ENCODE measurements around the gene ENO4.

The ENO4 gene, protein sequence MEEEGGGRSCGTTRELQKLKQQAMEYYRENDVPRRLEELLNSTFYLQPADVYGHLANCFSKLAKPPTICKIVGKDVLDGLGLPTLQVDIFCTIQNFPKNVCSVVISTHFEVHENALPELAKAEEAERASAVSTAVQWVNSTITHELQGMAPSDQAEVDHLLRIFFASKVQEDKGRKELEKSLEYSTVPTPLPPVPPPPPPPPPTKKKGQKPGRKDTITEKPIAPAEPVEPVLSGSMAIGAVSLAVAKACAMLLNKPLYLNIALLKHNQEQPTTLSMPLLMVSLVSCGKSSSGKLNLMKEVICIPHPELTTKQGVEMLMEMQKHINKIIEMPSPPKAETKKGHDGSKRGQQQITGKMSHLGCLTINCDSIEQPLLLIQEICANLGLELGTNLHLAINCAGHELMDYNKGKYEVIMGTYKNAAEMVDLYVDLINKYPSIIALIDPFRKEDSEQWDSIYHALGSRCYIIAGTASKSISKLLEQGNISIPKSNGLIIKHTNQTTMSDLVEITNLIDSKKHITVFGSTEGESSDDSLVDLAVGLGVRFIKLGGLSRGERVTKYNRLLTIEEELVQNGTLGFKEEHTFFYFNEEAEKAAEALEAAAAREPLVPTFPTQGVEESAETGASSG

GRCh38 chr10:116849248-116850057 is at the start of gene ENO4:
TSS of gene ENO4 (plus strand) at chr10:116849499. CDS start at chr10:116849567, 68 bp downstream.
- no peak for DNase-seq (ENCODE audit: low read depth in 2 of 2, low spot score in 1 of 2)

DNA sequence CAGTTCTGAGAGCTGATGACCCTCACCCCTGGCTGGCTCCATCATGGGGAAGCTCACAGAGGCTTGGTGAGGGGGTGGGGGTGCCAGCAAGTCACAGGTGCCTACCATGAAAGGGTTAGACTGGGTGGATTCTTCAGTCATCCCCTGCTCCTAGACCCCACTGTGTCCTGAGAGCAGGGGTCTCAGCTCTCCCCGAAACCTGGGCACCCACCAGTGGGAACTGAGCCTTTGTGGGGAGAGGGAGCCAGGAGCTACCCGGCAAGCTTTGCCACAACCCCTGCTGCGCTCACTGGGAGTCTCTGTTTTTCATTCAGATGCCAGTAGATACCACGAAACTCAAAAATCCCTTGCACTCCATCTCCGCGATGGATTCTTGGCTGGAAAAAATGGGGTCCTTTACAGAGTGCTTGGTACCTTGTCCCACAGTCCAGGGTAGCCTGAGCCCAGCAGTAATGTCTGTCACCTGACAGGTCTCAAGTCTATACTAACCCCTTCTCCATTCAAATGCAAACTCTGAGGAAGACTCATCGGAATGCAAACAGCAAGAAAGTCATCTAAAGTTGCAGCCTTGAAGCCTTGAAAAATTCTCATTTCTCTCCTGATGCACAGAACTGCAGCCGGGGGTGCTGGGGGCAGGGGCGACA is 48.9 kb upstream of the ENO4 start:
- DNase-seq (ENCODE audit: low read depth in 2 of 2, low spot score in 1 of 2) = no peak

DNA sequence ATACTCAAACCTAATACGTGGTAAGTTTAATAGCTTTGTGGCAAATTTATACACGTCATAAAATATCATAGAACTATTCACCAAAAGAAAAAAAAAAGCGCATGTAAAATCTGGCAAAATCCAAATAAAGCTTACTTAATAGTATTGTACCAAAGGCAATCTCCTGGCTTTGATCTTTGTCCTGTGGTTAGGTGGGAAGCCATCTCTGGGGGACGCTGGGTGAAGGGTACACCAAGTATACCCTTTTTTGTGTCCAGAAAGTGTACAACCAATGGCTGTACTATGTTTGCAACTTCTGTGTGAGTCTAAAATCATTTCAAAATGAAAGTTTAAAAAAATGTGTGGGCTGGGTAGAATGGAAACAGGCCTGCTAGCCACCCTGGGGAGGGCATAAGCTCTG is 47.6 kb upstream of the ENO4 start:
- DNase-seq (ENCODE audit: low read depth in 2 of 2, low spot score in 1 of 2) = no peak

- DNase-seq (ENCODE audit: low read depth in 2 of 2, low spot score in 1 of 2) = no peak
These were observed 46.8 kb upstream of the ENO4 start for GRCh38 chr10:116802474-116802873.

GRCh38 chr10:116802876-116803275 is 46.4 kb upstream of the ENO4 start:
- no peak for DNase-seq (ENCODE audit: low read depth in 2 of 2, low spot score in 1 of 2)

- DNase-seq (ENCODE audit: low read depth in 2 of 2, low spot score in 1 of 2) = no peak
These were observed 45.6 kb upstream of the ENO4 start for GRCh38 chr10:116803451-116804249.

DNA sequence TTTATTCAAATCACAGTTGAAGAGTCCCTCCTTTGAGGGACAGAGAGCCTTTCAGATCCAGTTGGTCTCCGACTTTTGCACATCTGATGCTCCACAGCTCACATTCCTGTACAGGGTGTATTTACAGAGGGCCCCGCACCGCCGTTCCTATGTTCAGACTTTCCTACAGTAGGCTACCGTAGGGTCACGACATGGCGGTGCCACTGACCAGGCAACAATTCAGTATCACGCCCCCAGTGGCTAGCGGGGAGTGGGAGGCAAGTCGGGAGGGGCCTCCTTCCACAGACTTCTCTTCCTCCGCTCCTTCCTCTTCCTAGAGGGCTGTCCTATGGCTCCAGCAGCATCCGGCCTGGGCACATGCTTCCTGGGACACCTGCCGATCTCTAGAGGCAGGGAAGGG is 40.6 kb upstream of the ENO4 start:
- no peak for DNase-seq (ENCODE audit: low read depth in 2 of 2, low spot score in 1 of 2)

DNA sequence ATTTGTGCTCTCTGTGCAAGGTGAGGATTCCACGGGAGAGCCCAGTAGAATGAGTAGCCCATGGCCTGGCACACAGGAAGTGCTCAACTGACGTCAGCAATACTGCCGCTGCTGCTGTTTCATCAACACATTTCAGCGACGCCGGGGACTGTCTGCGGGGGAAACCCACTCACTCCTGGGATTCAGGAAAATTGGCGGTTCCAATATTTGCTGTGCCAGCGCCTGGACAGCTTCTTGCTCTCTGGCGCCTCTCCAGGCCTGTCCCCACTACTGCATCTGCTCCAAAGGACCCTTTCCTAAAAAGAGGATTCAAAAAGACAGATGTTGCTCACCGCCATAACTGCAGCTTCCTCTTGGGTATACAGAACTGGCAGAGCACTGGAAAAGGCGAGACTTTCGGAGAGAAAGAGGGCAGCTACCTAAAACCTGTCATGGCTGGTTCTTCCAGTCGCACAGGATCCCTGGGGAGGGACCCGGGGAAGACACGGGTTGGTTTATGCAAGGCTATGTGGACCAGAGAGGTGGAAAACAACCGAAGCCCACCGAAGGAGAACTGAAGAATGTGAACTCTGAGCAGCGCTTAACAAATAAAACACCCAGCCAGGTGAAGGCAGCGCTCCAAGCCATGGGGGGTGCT is 39.7 kb upstream of the ENO4 start:
- no peak for DNase-seq (ENCODE audit: low read depth in 2 of 2, low spot score in 1 of 2)

- no peak for DNase-seq (ENCODE audit: low read depth in 2 of 2, low spot score in 1 of 2)
These were observed 39.2 kb upstream of the ENO4 start for GRCh38 chr10:116810120-116810500.

DNA sequence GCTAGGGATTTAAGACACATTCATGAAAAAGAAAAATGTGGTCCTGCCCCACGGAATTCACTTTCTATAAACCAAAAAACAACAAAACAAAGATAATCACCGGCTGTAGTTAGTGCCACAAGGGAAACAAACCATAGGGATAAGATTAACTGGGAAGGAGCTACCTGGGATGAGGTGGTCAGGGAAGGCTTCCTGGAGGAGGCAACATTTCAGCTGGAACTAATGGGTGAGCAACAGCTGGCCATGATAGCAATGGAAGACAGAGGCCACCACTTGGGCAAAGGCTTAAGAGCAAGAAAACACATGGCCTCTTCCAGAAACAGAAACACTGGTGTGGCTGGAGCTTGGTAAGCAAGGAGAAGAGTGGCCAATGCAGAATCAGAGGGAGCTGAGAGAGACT is 38.4 kb upstream of the ENO4 start:
- DNase-seq (ENCODE audit: low read depth in 2 of 2, low spot score in 1 of 2) = no peak

- DNase-seq (ENCODE audit: low read depth in 2 of 2, low spot score in 1 of 2) = no peak
These were observed 37.6 kb upstream of the ENO4 start for GRCh38 chr10:116811691-116812090.

DNA sequence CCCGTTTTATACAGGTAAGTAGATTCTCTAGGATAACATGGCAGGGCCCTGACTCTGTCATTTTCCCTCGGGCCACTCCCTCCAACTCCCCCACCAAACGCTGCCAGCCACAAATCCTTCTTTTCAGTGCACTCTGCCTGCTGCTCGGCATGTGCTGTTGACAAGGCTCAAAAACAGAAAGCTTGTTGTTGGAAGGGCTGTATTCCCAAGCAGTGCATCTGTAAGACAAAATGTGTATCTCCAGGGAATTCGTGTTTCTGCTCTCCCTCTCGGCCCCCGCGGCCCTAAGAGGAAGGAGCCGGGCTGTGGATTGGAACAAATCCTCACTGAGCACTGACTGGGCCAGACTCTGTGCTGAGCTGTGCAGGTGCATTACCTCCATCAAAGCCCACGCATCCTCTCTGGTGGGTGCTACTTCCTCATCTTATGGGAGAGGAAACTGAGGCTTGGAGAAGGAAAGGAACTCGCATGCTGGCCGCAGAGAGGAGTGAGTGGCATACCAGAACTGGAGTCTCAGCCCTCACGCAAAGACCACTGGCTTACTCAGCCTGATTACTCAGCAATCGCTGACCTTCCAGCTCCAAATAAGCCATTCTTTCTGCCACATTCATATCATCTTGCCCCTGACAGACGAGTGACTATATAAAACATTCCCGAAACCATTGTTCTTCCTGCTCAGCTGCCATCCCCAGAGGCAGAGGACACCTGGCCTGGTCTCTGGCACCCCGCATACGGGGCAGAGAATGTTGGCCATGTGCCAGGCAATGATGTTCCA is 33.5 kb upstream of the ENO4 start:
- DNase-seq (ENCODE audit: low read depth in 2 of 2, low spot score in 1 of 2) = no peak

DNA sequence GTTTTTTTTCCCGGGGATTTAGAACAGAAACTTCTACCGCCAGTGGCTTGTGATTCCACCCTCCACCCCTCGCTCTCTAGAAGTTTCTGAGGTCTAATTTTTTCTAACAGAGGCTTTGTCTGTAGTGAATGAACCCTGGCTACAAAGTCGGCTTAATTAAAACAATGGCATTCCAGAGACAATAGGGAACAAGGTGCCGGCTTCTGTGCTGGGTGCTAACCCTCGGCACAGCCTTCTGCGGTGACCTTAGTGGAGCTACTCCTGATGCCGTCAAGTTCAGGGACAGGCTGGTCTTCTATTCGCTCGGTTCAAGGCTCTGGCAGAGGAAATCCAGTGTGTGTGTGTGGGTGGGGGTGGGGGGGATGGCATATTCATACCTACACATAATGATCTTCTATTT is 32.1 kb upstream of the ENO4 start:
- no peak for DNase-seq (ENCODE audit: low read depth in 2 of 2, low spot score in 1 of 2)

DNA sequence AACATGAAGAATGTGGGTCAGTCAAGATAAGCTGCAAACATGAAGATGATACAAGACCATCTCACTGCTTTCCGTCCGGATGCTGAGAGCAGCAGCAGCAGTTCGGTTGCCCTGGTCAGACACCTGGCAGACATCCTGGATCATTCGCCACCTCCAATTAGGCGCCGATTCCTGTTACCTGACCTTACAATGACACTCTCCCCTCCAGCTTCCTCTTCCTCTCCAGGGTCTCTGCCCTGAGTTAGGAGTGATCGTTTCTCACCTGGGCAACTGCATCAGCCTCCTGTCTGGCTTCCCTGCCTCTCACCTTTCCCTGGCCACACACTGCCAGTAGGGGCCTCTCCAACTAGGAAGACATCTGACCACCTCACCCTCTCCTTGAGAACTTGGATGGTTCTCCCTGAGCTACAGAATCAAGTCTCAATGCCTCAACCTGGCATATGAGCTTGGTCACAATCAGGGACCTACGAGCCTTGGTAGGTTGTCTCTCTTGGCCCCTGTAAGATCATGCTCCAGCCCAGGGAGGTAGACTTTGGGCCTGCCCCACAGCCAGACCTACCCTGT is 31.4 kb upstream of the ENO4 start:
- DNase-seq (ENCODE audit: low read depth in 2 of 2, low spot score in 1 of 2) = no peak

DNA sequence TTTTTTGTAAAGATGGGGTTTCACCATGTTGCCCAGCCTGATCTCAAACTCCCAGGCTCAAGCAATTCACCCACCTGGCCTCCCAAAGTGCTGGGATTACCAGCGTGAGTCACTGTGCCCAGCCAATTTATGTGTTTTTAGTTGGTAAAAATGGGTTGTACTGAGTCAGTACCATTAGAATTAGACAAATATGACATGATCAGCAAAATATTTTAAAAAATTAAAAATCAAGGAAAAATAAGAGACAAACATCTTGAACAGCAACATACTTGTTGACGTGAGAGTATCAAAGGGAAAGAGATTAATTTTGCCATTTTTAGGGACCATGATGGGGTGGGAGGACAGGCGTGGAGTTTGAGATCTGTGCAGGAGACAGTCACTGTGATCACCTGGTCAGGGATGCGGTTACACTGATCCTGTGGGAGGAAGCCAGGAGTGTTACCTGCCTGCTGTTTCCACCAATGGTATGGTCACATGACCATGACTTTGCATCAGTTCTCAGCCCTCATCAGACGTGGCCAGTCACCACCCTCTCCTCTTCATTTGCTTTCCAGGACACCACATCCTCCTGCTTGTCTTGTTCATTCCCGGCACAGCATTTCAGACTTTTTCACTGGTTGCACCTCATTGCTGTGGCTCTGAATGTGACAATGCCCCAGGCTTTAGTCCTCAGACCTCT is 29.2 kb upstream of the ENO4 start:
- DNase-seq (ENCODE audit: low read depth in 2 of 2, low spot score in 1 of 2) = no peak

DNA sequence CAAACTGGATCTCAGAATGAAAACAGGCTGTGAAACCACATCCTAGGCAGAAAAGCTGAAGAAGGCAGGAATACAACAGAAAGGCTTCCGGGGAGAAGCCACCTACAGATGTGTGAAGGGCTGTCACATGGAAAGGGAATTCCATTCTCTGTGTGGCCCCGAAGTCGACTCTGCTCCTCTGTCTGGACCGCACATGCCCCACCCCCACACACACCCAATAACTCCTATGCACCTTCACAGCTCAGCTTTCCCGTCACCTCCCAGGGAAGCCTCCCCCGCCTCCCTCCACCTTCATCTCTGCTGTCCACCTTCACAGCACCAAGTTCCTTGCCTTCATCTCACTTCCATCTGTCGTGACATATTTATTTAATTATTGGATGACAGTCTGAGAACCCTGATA is 23.4 kb upstream of the ENO4 start:
- no peak for DNase-seq (ENCODE audit: low read depth in 2 of 2, low spot score in 1 of 2)

DNA sequence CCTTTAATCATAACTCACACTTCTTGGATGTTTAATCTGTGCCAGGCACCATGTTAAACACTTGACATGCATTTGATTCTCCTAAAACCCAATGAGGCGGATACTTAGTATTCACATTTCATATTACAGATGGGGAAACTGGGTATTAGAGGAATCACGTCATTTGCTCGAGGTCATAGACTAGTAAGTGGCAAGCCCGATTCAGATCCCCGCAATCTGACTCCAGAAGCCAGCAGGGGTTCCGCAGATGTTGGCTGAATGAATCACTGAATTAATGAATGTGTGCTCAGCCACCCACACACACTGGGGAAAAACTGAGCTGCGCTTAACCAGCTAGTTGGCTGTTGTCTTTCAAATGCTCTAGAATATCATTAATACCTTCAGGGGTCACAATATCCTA is 22.5 kb upstream of the ENO4 start:
- DNase-seq (ENCODE audit: low read depth in 2 of 2, low spot score in 1 of 2) = no peak

DNA sequence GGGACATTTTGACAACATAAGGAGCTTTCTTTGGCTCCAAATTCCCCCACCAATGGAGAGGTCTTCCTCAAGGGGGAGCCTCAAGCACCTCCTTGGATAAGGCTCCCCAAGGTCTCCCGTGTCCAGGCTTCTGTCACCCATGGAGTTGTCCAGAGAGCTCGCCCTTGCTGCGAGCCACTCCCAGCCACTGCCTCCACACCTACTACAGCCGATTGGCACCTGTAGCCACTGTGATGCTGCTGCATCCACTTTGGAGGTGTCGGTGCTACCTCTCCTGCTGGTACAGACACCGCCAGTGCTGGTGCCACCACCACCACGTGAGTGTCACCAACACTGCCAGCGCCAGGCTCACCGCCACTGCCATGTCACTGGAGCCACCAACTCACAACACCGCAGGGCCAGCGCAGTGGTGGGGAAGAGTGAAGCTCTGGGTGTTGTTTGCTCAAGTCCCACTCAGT is 22.1 kb upstream of the ENO4 start:
- DNase-seq (ENCODE audit: low read depth in 2 of 2, low spot score in 1 of 2) = no peak

DNA sequence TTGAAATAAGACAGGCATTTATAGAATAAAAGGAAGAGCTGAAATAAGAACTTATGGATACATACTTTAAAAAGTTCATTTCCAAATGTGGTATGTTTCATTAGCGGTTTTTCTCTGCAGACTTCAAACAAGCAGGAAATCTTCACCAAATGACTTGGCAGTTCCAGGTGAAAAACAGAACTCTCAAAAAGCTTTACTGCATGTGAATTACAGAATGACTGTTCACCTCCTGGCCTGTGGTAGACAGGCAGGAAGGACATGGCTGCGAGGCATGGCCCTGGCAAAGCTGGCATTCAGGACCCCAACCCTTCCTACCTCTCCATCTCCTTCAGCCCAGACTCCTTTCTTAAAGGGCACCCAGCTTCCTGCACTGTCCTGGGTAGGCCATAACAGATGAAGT is 21.2 kb upstream of the ENO4 start:
- DNase-seq (ENCODE audit: low read depth in 2 of 2, low spot score in 1 of 2) = no peak
